Measurements from ENCODE around the gene PTPRN. TPM values are rescaled to one million over a fixed set of nuclear protein-coding genes. Genes with fewer than 3 reads are reported as not detected.

Gene PTPRN
- polyA plus RNA-seq (2011; rRNA removed) (11.7 and 15.1 TPM in 2 replicates), polyA minus RNA-seq (2011; rRNA and poly(A)+ RNA removed) (19.8 and 26.2 TPM in 2 replicates)

DNA sequence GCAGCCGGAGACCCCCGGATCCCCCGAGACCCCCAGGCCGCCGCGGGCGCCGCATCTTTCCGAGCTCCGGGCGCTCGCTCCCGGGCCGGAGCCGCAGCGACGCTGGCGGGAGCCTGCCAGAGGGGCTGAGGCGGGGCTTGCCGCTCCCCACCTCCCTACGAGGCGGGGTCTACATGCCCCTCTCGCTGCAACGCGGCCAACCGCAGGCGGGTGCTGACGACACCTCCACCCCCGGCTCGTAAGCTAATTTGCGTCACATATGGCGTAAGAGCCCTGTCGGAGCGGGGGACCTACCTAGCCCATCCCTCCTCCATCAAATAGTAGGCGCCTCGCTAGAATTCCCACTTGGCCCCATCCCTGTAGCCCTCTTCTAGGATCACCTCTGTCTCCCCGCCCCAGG lies at the start of gene PTPRN:
TSS of gene PTPRN (minus strand) at position 124 of the 400 bp plus-strand sequence. CDS start at position 55, 69 bp downstream.
- H3K9me3 ChIP-seq (ENCODE audit: control insufficient read depth, insufficient read depth, low read length) = no peaks in the 10 kb centered on the region; the same call in 1 of the 2 replicates
- H3K4me3 ChIP-seq (ENCODE audit: low read depth, low read length) = peak within 1 kb of the TSS; percentile 61
- CTCF ChIA-PET = interaction anchor here (0.6 to 1.9 kb wide), 3 partner anchors 8 to 150 kb away, joined by 3 to 5 read pairs (median 3); no protein-coding TSS in a partner anchor
- POLR2A ChIA-PET = interaction anchor here (0.5 to 1.0 kb wide), 6 partner anchors 8 to 91 kb away, joined by 3 to 7 read pairs (median 3); partner anchors contain the start of gene DNPEP
- H3K27me3 ChIP-seq (ENCODE audit: control insufficient read depth, insufficient read depth, low read length) = no peaks in the 10 kb centered on the region
- H3K27ac ChIP-seq (ENCODE audit: low read depth, low read length) = peak within 1 kb of the TSS; percentile 61
- TF ChIP-seq, protein P1, sequence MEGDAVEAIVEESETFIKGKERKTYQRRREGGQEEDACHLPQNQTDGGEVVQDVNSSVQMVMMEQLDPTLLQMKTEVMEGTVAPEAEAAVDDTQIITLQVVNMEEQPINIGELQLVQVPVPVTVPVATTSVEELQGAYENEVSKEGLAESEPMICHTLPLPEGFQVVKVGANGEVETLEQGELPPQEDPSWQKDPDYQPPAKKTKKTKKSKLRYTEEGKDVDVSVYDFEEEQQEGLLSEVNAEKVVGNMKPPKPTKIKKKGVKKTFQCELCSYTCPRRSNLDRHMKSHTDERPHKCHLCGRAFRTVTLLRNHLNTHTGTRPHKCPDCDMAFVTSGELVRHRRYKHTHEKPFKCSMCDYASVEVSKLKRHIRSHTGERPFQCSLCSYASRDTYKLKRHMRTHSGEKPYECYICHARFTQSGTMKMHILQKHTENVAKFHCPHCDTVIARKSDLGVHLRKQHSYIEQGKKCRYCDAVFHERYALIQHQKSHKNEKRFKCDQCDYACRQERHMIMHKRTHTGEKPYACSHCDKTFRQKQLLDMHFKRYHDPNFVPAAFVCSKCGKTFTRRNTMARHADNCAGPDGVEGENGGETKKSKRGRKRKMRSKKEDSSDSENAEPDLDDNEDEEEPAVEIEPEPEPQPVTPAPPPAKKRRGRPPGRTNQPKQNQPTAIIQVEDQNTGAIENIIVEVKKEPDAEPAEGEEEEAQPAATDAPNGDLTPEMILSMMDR (IDR thresholded peaks at IDR 0.05; ENCODE audit: low read depth, low read length) = no peak
- DNase-seq (ENCODE audit: low read depth, low spot score) = peak; percentile 36

DNA sequence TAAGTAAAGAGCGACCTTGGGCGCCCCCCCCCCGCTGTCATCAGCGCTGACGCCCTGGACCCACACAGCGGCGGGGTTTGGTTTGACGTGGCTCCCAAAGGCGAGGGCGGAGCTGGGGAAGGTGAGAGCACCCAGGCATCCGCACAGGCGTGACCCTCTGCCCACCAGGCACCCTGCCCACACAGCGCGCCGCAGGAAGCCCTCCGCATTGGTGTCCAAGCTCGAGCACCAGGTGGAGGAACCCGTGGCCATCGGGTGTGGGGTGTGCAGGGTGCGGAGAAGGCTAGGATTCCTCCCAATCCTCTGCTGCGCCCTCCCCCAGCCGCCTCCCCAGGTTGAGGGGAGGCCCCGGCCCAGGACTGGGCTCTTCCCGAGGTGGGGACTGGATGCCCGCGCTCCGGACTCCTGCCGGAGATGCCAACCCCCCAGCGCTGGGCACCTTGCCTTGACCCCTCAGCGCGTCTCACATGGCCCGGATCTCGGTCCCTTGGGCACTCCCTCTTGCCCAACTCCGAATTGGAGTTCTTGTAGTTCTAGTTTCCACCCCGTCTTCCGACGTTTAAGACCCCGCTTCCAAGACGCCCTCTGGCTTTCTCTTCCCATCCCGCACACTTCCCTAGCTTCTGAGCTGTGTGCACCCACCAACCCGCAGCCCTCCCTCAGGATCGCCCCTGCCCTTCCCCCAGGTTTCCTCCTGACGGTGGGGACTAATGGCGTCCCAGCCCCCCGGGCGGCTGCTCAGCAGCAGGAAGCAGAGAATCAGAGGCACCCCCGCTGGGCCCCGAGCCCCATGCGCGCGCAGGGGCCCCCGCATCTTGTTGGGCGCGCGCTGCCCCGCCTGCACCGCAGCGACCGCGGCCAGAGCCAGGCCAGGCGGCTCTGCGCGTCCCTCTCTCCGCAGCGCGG lies 49.2 kb upstream of the PTPRN start:
- peaks cover 36% of the 10 kb centered on the region for H3K27me3 ChIP-seq (ENCODE audit: control insufficient read depth, insufficient read depth, low read length)
- ChIA-PET CTCF (no interaction called here), POLR2A (no interaction called here)
- H3K9me3 ChIP-seq (ENCODE audit: control insufficient read depth, insufficient read depth, low read length) = peaks cover 5% of the 10 kb centered on the region; the same call in 1 of the 2 replicates
- DNase-seq (ENCODE audit: low read depth, low spot score) = no peak
- H3K4me3 ChIP-seq (ENCODE audit: low read depth, low read length) = 0 out of 2 replicates have a peak overlapping the region, but pooled peaks have one; percentile 10
- TF ChIP-seq, protein P1 (IDR thresholded peaks at IDR 0.05; ENCODE audit: low read depth, low read length) = no peak
- H3K27ac ChIP-seq (ENCODE audit: low read depth, low read length) = no peak overlapping the region

DNA sequence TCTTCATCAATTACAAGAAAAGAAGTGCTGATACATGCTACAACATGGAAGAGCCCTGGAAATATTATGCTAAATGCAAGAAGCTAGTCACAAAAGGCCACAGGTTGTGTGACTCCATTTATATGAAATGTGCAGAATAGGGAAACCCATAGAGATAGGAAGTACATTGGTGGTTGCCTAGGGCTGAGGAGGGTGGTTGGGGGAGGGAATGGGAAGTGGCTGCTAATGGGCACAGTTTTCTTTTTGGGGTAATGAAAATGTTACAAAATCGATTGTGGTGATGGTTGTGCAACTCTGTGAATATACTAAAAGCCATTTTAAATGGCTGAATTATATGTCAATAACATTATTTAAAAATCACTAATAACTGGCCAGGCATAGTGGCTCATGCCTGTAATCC lies 47.6 kb upstream of the PTPRN start:
- DNase-seq (ENCODE audit: low read depth, low spot score) = no peak
- Histone ChIP-seq H3K4me3 (ENCODE audit: low read depth, low read length) (no peak overlapping the region), H3K9me3 (ENCODE audit: control insufficient read depth, insufficient read depth, low read length) (peaks cover 5% of the 10 kb centered on the region; the same call in 1 of the 2 replicates), H3K27ac (ENCODE audit: low read depth, low read length) (no peak overlapping the region), H3K27me3 (ENCODE audit: control insufficient read depth, insufficient read depth, low read length) (peaks cover 36% of the 10 kb centered on the region)
- CTCF ChIA-PET = no interaction called here
- TF ChIP-seq, protein P1 (IDR thresholded peaks at IDR 0.05; ENCODE audit: low read depth, low read length) = no peak
- POLR2A ChIA-PET = interaction anchor here (0.7 kb wide), 1 partner anchor 9 kb away, joined by 3 read pairs; no protein-coding TSS in a partner anchor

DNA sequence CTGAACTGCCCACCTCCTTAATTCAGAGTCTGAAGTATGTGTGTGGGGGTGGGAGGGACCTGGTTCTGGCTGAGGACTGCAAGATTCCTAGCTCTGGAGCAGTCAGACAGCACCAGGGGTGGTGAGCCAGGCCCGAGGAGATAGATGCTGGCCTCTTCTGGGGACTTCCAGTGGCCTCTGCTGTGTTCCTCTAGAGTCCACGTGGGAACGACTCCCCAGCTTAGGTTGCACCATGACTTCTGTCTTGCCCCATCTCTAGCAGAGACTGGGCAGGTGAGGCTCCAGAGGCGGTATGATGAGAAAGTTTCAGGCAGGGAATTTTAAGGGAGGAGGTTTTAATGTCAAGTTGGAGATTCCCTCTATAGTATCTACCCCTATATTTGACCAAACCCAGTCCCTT lies 45.4 kb upstream of the PTPRN start:
- Histone ChIP-seq H3K4me3 (ENCODE audit: low read depth, low read length) (no peak overlapping the region), H3K27me3 (ENCODE audit: control insufficient read depth, insufficient read depth, low read length) (peaks cover 28% of the 10 kb centered on the region), H3K27ac (ENCODE audit: low read depth, low read length) (no peak overlapping the region), H3K9me3 (ENCODE audit: control insufficient read depth, insufficient read depth, low read length) (peaks cover 5% of the 10 kb centered on the region; the same call in 1 of the 2 replicates)
- POLR2A ChIA-PET = no interaction called here
- TF ChIP-seq, protein P1 (IDR thresholded peaks at IDR 0.05; ENCODE audit: low read depth, low read length) = no peak
- CTCF ChIA-PET = interaction anchor here (1.5 to 2.8 kb wide), 2 partner anchors 12 to 175 kb away, joined by 5 to 8 read pairs; no protein-coding TSS in a partner anchor
- DNase-seq (ENCODE audit: low read depth, low spot score) = no peak

All from AG04450 (cell line).